NOMO-1 (cell line): ENCODE measurements around the gene GRIPAP1.

Source experiments
- DNase-seq, 2 experiments: peaks; one replicate each; lab custom pipeline; 2025; ENCODE audit not compliant: unreplicated experiment in 2 of 2; lab: John Stamatoyannopoulos, UW

GRIPAP1 gene

DNA sequence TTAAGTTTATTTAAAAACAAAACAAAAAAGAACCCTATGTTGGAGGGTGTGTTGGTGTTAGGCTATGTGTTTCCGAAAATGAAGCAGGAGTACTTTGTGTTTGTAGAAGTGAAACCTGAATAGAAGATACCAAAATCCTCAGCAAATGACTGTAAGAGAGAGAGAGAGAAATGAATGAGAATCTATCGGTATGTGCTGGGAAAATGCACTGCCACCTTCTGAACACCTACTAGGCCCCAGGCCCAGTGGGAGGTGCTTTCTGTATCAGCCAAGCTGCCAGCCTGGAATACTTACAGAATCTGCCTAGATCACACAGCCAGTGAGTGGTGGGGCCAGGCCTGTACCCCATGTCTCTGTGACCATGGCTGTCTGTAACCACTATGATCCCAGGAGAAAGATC is 68.3 kb downstream of the GRIPAP1 start:
- DNase-seq, result no peak

DNA sequence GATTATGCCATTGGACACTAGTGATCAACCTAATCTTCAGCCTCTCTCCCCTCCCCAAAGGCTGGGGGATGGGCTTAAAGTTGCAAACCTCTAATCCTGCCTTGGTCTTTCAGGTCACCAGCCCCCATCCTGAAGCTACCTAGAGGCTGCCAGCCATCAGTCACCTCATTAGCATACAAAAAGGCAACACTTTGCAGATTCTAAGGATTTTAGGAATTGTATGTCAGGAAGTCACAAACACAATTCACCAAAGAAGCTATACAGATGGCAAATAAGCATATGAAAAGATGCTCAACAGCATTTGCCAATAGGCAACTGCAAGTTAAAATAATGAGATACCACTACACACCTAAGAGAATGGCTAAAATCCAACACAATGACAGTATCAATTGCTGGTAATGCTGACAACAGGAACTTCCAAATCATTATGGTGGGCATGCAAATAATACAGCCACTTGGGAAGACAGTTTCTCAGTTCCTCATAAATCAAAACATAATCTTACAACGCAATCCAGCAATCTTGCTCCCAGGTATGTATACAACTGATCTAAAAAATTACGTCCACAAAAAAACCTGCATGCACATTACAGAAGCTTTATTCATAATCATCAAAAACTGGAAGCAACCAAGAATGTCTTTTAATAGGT is 74.2 kb downstream of the GRIPAP1 start:
- DNase-seq, result no peak

DNA sequence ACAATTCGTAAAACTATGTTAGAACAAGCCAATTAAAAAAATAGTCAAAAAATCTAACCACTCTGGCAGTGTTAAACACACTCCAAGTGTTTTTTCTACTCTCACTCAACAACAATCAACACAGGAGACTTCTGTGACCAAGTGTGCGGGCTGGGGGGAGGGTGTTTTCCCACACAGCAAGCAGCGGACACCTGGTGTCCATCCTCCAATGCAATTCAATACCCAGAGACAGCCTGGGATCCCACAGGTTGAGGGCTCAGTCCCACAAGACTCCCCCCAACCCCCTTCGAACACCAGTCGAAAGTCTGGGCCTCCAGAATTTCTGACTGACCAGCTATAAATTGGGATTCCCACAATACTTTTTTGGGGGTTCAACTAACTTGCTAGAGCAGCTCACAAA is 74.9 kb downstream of the GRIPAP1 start:
- DNase-seq, result no peak

DNA sequence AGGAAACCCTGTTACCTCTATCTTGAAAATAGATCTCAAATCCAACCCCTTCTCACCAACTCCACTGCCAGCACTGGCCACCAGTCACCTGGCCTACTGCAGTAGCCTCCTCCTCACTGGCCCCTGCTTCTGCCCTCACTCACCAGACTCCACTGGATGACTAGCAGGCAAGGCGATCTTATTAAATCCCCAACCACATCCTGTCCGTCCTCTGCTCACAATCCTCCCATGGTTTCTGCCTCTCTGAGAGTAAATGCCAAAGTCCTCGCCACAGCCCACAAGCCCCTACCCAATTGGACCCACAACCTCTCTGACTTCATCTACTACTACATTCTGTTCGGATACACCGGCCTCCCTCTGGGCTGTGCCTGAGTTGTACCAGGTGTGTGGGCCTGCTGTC is 77.8 kb downstream of the GRIPAP1 start:
- no peak for DNase-seq

DNA sequence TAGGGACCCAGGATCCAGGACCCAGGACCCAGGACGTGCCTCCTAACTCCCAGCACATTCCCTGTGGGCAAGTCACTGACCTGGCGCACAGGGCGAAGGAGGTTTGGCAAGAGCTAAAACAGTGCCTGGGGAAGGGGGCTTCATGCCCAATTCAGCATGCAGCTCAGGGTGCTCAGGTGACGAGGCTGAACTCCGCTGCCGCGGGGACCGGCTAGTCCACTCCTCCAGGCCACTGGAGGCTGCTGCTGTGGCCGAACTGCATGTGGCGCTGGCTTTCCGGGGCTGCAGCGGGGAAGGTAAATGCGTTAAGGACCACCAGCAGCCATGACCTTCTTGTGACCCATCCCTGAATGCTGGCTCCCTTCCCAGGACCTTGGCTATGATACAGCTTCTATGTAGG is 78.3 kb downstream of the GRIPAP1 start:
- DNase-seq, result no peak
